Measurements from ENCODE around the gene TRIM14. TPM values are rescaled to one million over a fixed set of nuclear protein-coding genes. Genes with fewer than 3 reads are reported as not detected.

TRIM14 gene
- total and polyA plus RNA-seq, 2 of the 13 experiments (the other 11 are each of a cell fraction or from before 2014, with no cell fraction given) = 9.2 to 13.0 TPM

DNA sequence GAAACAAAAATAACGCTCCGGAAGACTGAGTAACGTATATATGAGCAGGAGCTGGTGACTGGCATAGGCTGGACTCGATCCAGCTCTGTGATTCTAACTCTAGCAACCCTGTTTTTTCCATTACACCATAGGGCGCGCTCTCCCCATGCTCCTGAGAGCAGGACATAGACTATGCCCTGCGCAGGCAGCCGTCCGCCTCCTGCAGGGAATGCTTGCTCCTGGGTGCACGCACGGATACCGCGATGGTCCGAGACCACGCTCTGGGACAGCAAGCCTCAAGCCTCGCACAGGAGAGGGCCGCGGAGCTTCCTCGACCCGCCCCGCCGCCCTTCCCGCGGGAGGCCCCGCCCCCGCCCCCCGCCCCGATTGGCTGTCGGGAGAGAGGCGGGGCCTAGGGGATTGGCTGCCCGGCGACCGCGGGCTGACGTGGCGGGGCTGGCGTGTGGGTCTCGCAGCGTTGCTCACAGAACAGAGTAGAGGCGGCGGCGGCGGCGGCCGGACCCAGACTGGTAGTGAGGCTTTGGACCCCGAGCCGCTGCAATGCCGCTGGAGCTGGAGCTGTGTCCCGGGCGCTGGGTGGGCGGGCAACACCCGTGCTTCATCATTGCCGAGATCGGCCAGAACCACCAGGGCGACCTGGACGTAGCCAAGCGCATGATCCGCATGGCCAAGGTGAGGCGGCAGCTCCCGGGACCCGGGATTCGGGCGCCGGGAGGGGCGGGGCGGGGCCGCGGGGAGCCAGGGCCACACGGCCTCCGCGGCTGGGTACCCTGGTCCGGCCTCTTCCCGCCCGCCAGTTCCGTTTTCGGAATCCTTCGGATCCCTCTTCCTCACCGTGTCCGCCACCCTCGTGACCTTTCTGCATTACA is 62.5 kb downstream of the TRIM14 start, which contains the start of gene NANS (continued):
- TF ChIP-seq ZNF468 (CRISPR knock-in tag; IDR thresholded peaks at IDR 0.05) = peak; percentile 85
- TF ChIP-seq POLR2AphosphoS5 (IDR thresholded peaks at IDR 0.05; ENCODE audit: low read depth, low read length) = peak; percentile 86
- no peak; the same call in 1 of the 2 replicates for TF ChIP-seq NAIF1 (CRISPR knock-in tag; IDR thresholded peaks at IDR 0.05; ENCODE audit: borderline replicate concordance)
- no peak for TF ChIP-seq ZUFSP (CRISPR knock-in tag; IDR thresholded peaks at IDR 0.05; ENCODE audit: borderline replicate concordance)
- TF ChIP-seq SNAPC2 (CRISPR knock-in tag; IDR thresholded peaks at IDR 0.05) = no peak; the same call in 1 of the 2 replicates
- TF ChIP-seq HDAC2 (CRISPR knock-in tag; IDR thresholded peaks at IDR 0.05) = peak; percentile 54; the same call in 1 of the 2 replicates
- no peak for TF ChIP-seq ZNF724P (CRISPR knock-in tag; IDR thresholded peaks at IDR 0.05; ENCODE audit: borderline replicate concordance)
- TF ChIP-seq AGO2 (optimal IDR thresholded peaks at IDR 0.05; ENCODE audit: low read depth, low read length) = peak; percentile 92
- peak; percentile 82 for TF ChIP-seq ZMYM4 (CRISPR knock-in tag; IDR thresholded peaks at IDR 0.05)
- no peak for TF ChIP-seq ATF4 (CRISPR knock-in tag; IDR thresholded peaks at IDR 0.05)
- TF ChIP-seq, protein P1, sequence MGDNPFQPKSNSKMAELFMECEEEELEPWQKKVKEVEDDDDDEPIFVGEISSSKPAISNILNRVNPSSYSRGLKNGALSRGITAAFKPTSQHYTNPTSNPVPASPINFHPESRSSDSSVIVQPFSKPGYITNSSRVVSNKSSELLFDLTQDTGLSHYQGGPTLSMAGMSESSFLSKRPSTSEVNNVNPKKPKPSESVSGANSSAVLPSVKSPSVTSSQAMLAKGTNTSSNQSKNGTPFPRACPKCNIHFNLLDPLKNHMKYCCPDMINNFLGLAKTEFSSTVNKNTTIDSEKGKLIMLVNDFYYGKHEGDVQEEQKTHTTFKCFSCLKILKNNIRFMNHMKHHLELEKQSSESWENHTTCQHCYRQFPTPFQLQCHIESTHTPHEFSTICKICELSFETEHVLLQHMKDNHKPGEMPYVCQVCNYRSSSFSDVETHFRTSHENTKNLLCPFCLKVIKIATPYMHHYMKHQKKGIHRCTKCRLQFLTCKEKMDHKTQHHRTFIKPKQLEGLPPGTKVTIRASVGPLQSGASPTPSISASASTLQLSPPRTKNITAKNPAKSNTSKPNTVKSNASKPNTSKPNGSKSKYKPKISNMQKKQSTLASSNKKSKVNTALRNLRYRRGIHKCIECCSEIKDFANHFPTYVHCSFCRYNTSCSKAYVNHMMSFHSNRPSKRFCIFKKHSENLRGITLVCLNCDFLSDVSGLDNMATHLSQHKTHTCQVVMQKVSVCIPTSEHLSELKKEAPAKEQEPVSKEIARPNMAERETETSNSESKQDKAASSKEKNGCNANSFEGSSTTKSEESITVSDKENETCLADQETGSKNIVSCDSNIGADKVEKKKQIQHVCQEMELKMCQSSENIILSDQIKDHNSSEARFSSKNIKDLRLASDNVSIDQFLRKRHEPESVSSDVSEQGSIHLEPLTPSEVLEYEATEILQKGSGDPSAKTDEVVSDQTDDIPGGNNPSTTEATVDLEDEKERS (CRISPR knock-in tag; IDR thresholded peaks at IDR 0.05) = no peak
- TF ChIP-seq PHF20 (CRISPR knock-in tag; IDR thresholded peaks at IDR 0.05) = no peak
- no peak for TF ChIP-seq SSRP1 (CRISPR knock-in tag; IDR thresholded peaks at IDR 0.05)
- no peak for TF ChIP-seq NFATC3 (CRISPR knock-in tag; IDR thresholded peaks at IDR 0.05)
- TF ChIP-seq ZNF326 (CRISPR knock-in tag; IDR thresholded peaks at IDR 0.05; ENCODE audit: borderline replicate concordance) = no peak
- no peak; the same call in none of the 2 replicates for TF ChIP-seq ZNF629 (CRISPR knock-in tag; conservative IDR thresholded peaks at IDR 0.05)
- TF ChIP-seq EHMT2 (IDR thresholded peaks at IDR 0.05; ENCODE audit: borderline replicate concordance, low read depth, low read length) = no peak
- peak; percentile 77 for TF ChIP-seq YEATS2 (CRISPR knock-in tag; IDR thresholded peaks at IDR 0.05; ENCODE audit: borderline replicate concordance)
- TF ChIP-seq YY1 (IDR thresholded peaks at IDR 0.05; ENCODE audit: insufficient read depth, insufficient replicate concordance, low read depth, low read length) = peak; percentile 52
- peak; percentile 80; the same call in 1 of the 2 replicates for TF ChIP-seq ZNF564 (CRISPR knock-in tag; IDR thresholded peaks at IDR 0.05)
- 0 out of 2 replicates have a peak, but pooled peaks have one; percentile 21 for TF ChIP-seq BHLHE40 (IDR thresholded peaks at IDR 0.05; ENCODE audit: low read length)
- TF ChIP-seq RORA (CRISPR knock-in tag; IDR thresholded peaks at IDR 0.05) = no peak
- TF ChIP-seq ZKSCAN5 (CRISPR knock-in tag; IDR thresholded peaks at IDR 0.05) = no peak

Measured in HepG2 (cell line).